A549 (cell line): ENCODE results near the gene DHRS7B. TPM values are rescaled to one million over a fixed set of nuclear protein-coding genes. Genes with fewer than 3 reads are reported as not detected.

ENCODE experiments used
- ATAC-seq, 2 experiments: fragments of 200-7000 bp in 1 of 2; fragments of >200 bp in 1 of 2; cut with Nextera tagmentation in 1 of 2; cut with Tn5 transposase in 1 of 2; 3 replicates each; pipeline versions ENCODE4 v1.8.0 to v1.9.1; 2018 to 2020; ENCODE audit warnings: mild to moderate bottlenecking in 1 of 2, moderate library complexity in 1 of 2
- CTCF ChIA-PET: fragments of 300-600 bp; sonication (Branson Sonifier 250); formaldehyde crosslinking; extraction: SDS; loops from one replicate; lab custom pipeline; 2021; ENCODE audit warnings: antibody characterized with exemption, inconsistent platforms; lab: Yijun Ruan, JAX
- POLR2A ChIA-PET: fragments of 350-600 bp; formaldehyde crosslinking; extraction: SDS; loops from one replicate; lab custom pipeline; 2021; ENCODE audit warnings: antibody characterized with exemption, inconsistent platforms; lab: Yijun Ruan, JAX
- DNase-seq, 2 experiments: peaks; one replicate each; pipeline versions ENCODE4 v3.0.0 to v3.0.0-alpha.2; 2011 to 2016; ENCODE audit warnings: low read depth in 1 of 2, low spot score in 1 of 2
- FAIRE-seq: peaks from 2 replicates; lab custom pipeline; 2011; peaks lifted over from hg19 to GRCh38; lab: Jason Lieb, UNC
- H3K27ac ChIP-seq, 2 experiments: fragments of >200 bp; sonication (Bioruptor Twin); formaldehyde crosslinking; 3 replicates each; pipeline ENCODE4 v1.5.1; 2016 to 2017
- H3K4me1 ChIP-seq: fragments of >200 bp; sonication (Bioruptor Twin); formaldehyde crosslinking; 3 replicates; pipeline ENCODE4 v1.6.1; 2016
- H3K4me2 ChIP-seq: fragments of >200 bp; sonication (Bioruptor Twin); formaldehyde crosslinking; 3 replicates; pipeline ENCODE4 v1.6.1; 2016
- H3K4me3 ChIP-seq: fragments of >200 bp; sonication (Bioruptor Twin); formaldehyde crosslinking; 3 replicates; pipeline ENCODE4 v1.5.1; 2016
- H3K9me3 ChIP-seq: fragments of >200 bp; sonication (Bioruptor Twin); formaldehyde crosslinking; 3 replicates; pipeline ENCODE4 v1.6.1; 2016
- CEBPB ChIP-seq, 2 experiments: fragments of >200 bp in 1 of 2; sonication (Bioruptor Twin) in 1 of 2; formaldehyde crosslinking in 1 of 2; IDR thresholded peaks; 2 replicates each; pipeline ENCODE4 v1.6.1; 2012 to 2016
- CTCF ChIP-seq: fragments of >200 bp; sonication (Bioruptor Twin); formaldehyde crosslinking; IDR thresholded peaks from 3 replicates; pipeline ENCODE4 v1.5.1; 2016
- ELK1 ChIP-seq: fragments of 150-350 bp; IDR thresholded peaks from 2 replicates; pipeline ENCODE4 v1.6.1; 2014; ENCODE audit warnings: low read depth, mild to moderate bottlenecking, low read length
- EP300 ChIP-seq, 2 experiments: fragments of >200 bp; sonication (Bioruptor Twin); formaldehyde crosslinking; IDR thresholded peaks; 2 replicates in 1 of 2; 3 replicates in 1 of 2; pipeline ENCODE4 v1.6.1; 2016 to 2017
- ESRRA ChIP-seq: fragments of 150-350 bp; IDR thresholded peaks from 2 replicates; pipeline ENCODE4 v1.6.1; 2014; ENCODE audit warnings: mild to moderate bottlenecking, low read length, borderline replicate concordance
- FOXS1 ChIP-seq: fragments of 250-450 bp; sonication (Bioruptor Pico); IDR thresholded peaks from 2 replicates; pipeline ENCODE4 v1.5.0; 2020; ENCODE audit warnings: mild to moderate bottlenecking, moderate library complexity
- HDAC2 ChIP-seq: fragments of 200-600 bp; sonication (generic); IDR thresholded peaks from 2 replicates; pipeline ENCODE4 v1.6.1; 2016
- HOXB13 ChIP-seq: fragments of 250-450 bp; sonication (Bioruptor Pico); IDR thresholded peaks from 2 replicates; pipeline ENCODE4 v1.5.0; 2020; ENCODE audit warnings: low read depth, mild to moderate bottlenecking, moderate library complexity
- HOXB5 ChIP-seq: fragments of 250-450 bp; sonication (Bioruptor Pico); IDR thresholded peaks from 2 replicates; pipeline ENCODE4 v1.5.0; 2020; ENCODE audit warnings: mild to moderate bottlenecking, moderate library complexity
- JUN ChIP-seq, 2 experiments: fragments of >200 bp; sonication (Bioruptor Twin); formaldehyde crosslinking; IDR thresholded peaks; 2 replicates in 1 of 2; 3 replicates in 1 of 2; pipeline ENCODE4 v1.6.1; 2016 to 2017
- JUNB ChIP-seq: fragments of >200 bp; sonication (Bioruptor Twin); formaldehyde crosslinking; IDR thresholded peaks from 2 replicates; pipeline ENCODE4 v1.6.1; 2016
- KDM5A ChIP-seq: fragments of 200-600 bp; sonication (generic); IDR thresholded peaks from 2 replicates; pipeline ENCODE4 v1.6.1; 2016; ENCODE audit warnings: antibody characterized with exemption, mild to moderate bottlenecking
- MAX ChIP-seq: IDR thresholded peaks from 2 replicates; pipeline ENCODE4 v1.6.1; 2012
- MAZ ChIP-seq: fragments of 150-350 bp; IDR thresholded peaks from 2 replicates; pipeline ENCODE4 v1.6.1; 2014; ENCODE audit warnings: antibody characterized with exemption, low read depth, low read length, borderline replicate concordance
- MYC ChIP-seq: IDR thresholded peaks from 2 replicates; pipeline ENCODE4 v1.6.1; 2012; ENCODE audit warnings: mild to moderate bottlenecking, inconsistent platforms, low read length, improper control_type of control experiment, borderline replicate concordance
- NFE2L2 ChIP-seq: fragments of 150-350 bp; conservative IDR thresholded peaks from 2 replicates; pipeline ENCODE4 v1.6.1; 2014; ENCODE audit warnings: low read length
- NPAS2 ChIP-seq: fragments of 250-450 bp; sonication (Bioruptor Pico); IDR thresholded peaks from 2 replicates; pipeline ENCODE4 v1.8.0; 2022; ENCODE audit warnings: mild to moderate bottlenecking, moderate library complexity, borderline replicate concordance
- PHF8 ChIP-seq: fragments of 200-600 bp; sonication (generic); IDR thresholded peaks from 2 replicates; pipeline ENCODE4 v1.6.1; 2016; ENCODE audit warnings: low read depth, mild to moderate bottlenecking, antibody characterized with exemption, moderate library complexity, borderline replicate concordance
- POLR2A ChIP-seq: IDR thresholded peaks from 2 replicates; pipeline ENCODE4 v1.6.1; 2012; ENCODE audit warnings: mild to moderate bottlenecking, low read length
- RAD21 ChIP-seq, 2 experiments: fragments of >200 bp in 1 of 2; sonication (Bioruptor Twin) in 1 of 2; formaldehyde crosslinking in 1 of 2; IDR thresholded peaks in 1 of 2; conservative IDR thresholded peaks in 1 of 2; 2 replicates in 1 of 2; 3 replicates in 1 of 2; pipeline ENCODE4 v1.6.1; 2012 to 2018; ENCODE audit warnings: inconsistent platforms in 1 of 2
- RCOR1 ChIP-seq: fragments of 150-350 bp; IDR thresholded peaks from 2 replicates; pipeline ENCODE4 v1.6.1; 2014; ENCODE audit warnings: antibody characterized with exemption, low read length, low read depth
- REST ChIP-seq: fragments of 200-600 bp; sonication (generic); IDR thresholded peaks from 2 replicates; pipeline ENCODE4 v1.6.1; 2016; ENCODE audit warnings: antibody characterized with exemption, mild to moderate bottlenecking, moderate library complexity
- SMC3 ChIP-seq: fragments of >200 bp; sonication (Bioruptor Twin); formaldehyde crosslinking; IDR thresholded peaks from 3 replicates; pipeline ENCODE4 v1.6.1; 2018; ENCODE audit warnings: inconsistent platforms
- TP53 ChIP-seq: fragments of 250-450 bp; sonication (Bioruptor Pico); IDR thresholded peaks from 2 replicates; pipeline ENCODE4 v1.5.0; 2021; ENCODE audit warnings: mild to moderate bottlenecking, moderate library complexity
- ZSCAN20 ChIP-seq: fragments of 250-450 bp; sonication (Bioruptor Pico); IDR thresholded peaks from 2 replicates; pipeline ENCODE4 v1.8.0; 2022; ENCODE audit warnings: mild to moderate bottlenecking, moderate library complexity
- WGBS: methylation state at CpG from one replicate; pipeline ENCODE4 v1.1.6; 2017; ENCODE audit errors: missing lambda C conversion rate; 5-methylcytosine and 5-hydroxymethylcytosine counted together
- polyA plus RNA-seq, 4 experiments: library from polyadenylated mRNA; depleted of rRNA in 3 of 4; stranded (reverse); fragments of >200 nt; fragmentation: RNase III in 1 of 4; extraction: RNeasy Plus Mini Kit Qiagen cat#74134 plus additional on column Dnase treatment in 1 of 4; gene quantifications; 2 replicates in 3 of 4; 3 replicates in 1 of 4; pipeline ENCODE4 v1.2.3, GENCODE V29; 2011 to 2017
- TF ChIP-seq, protein P1 (sequence below): fragments of >200 bp; sonication (Bioruptor Twin); formaldehyde crosslinking; IDR thresholded peaks from 2 replicates; pipeline ENCODE4 v1.6.1; 2016

Gene DHRS7B
- polyA plus RNA-seq, 2 of the 4 experiments (the other 2 are of a cell fraction), result 23.6 to 25.4 TPM

DNA sequence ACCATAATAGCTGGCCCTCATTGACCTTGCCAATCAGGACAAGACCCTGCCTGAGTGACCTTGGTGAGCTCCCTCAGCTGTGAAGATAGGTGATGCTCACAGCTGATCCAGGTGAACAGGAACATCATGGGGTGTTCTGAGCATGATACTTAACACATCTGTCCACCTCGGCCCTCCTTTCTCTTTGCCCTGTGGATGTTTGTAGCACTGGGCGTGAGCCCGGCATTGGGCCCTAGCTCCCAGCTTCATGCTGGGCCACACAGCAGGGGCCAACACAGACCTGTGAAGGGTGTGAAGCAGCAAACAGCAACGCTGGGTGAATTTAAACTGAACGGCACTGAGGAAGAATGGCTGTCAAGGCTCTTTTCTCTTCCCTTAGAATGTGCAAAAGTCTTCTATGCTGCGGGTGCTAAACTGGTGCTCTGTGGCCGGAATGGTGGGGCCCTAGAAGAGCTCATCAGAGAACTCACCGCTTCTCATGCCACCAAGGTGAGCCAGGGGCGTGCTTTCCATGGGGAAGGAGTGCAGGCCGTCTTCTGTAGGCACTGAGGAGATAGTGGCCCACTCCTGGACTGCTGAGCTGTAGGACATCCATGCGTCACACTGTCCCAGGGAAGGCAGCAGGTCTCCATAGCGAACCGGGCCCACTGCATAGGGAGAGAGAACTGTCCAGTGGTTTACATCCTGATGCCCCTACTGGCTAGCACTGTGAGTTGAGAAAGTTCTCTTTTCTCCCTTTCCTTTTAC, 51.3 kb downstream of the DHRS7B start:
- no peak for TF ChIP-seq KDM5A
- Histone ChIP-seq H3K4me2 (no peak overlapping the region), H3K4me3 (no peak overlapping the region), H3K27ac (no peak overlapping the region), H3K9me3 (no peaks in the 10 kb centered on the region), H3K4me1 (no peaks in the 10 kb centered on the region)
- ChIA-PET CTCF (interaction anchor here (0.8 to 1.5 kb wide), 3 partner anchors 9 to 58 kb away, joined by 3 to 5 read pairs (median 4); no protein-coding TSS in a partner anchor), POLR2A (no interaction called here)
- ATAC-seq (peak in 1 of 2 experiments; percentile 23; a peak in 2 of 6 replicates), FAIRE-seq (no peak), DNase-seq (no peak)
- 88% methylated on average over 13 of the region's 13 CpGs for WGBS

GRCh38 chr17:21183468-21183867, 56.7 kb downstream of the DHRS7B start:
- FAIRE-seq (no peak), ATAC-seq (no peak), DNase-seq (no peak)
- ChIA-PET CTCF (no interaction called here), POLR2A (no interaction called here)
- H3K27ac ChIP-seq, result no peak overlapping the region
- 58% methylated on average over 5 of the region's 5 CpGs for WGBS
- no peak overlapping the region for H3K4me2 ChIP-seq
- TF ChIP-seq POLR2A (no peak), MAX (no peak), HOXB13 (CRISPR knock-in tag) (no peak), KDM5A (no peak), RAD21 (conservative IDR thresholded peaks at IDR 0.05 in 1 of 2, IDR thresholded peaks at IDR 0.05 in 1 of 2) (no peak), JUN (IDR thresholded peaks at IDR 0.05) (no peak), NPAS2 (CRISPR knock-in tag) (no peak), ZSCAN20 (no peak), MAZ (no peak), MYC (no peak), REST (no peak)
- TF ChIP-seq, protein P1, sequence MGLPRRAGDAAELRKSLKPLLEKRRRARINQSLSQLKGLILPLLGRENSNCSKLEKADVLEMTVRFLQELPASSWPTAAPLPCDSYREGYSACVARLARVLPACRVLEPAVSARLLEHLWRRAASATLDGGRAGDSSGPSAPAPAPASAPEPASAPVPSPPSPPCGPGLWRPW, result no peak
- H3K9me3 ChIP-seq, result no peaks in the 10 kb centered on the region
- no peak overlapping the region for H3K4me3 ChIP-seq
- no peaks in the 10 kb centered on the region for H3K4me1 ChIP-seq

GRCh38 chr17:21184570-21184969, 57.8 kb downstream of the DHRS7B start:
- FAIRE-seq, result no peak

More at GRCh38 chr17:21184570-21184969, 57.8 kb downstream of the DHRS7B start:
- Histone ChIP-seq H3K9me3 (no peaks in the 10 kb centered on the region), H3K27ac (no peak overlapping the region), H3K4me1 (no peaks in the 10 kb centered on the region), H3K4me2 (no peak overlapping the region), H3K4me3 (no peak overlapping the region)
- CTCF ChIA-PET, result interaction anchor here (2.1 kb wide), 1 partner anchor 13 kb away, joined by 4 read pairs; no protein-coding TSS in a partner anchor
- DNase-seq, result no peak
- 95% methylated on average over 3 of the region's 3 CpGs for WGBS
- TF ChIP-seq JUNB (no peak), EP300 (IDR thresholded peaks at IDR 0.05) (no peak), ESRRA (no peak), TP53 (CRISPR knock-in tag) (no peak), CEBPB (IDR thresholded peaks at IDR 0.05) (no peak), CTCF (no peak), HOXB5 (CRISPR knock-in tag) (no peak), FOXS1 (no peak), POLR2A (no peak), PHF8 (no peak), RCOR1 (no peak), NFE2L2 (no peak), HDAC2 (no peak), SMC3 (no peak), ELK1 (no peak)
- POLR2A ChIA-PET, result no interaction called here
- no peak for ATAC-seq
